Subcutaneous adipose tissue (tissue), 4 donors: Measurements from ENCODE around the gene SLC6A17. TPM values are rescaled to one million over a fixed set of nuclear protein-coding genes. Genes with fewer than 3 reads are reported as not detected.

ENCODE experiments used
- CTCF ChIP-seq: fragments of 450-650 bp; IDR thresholded peaks from one replicate; pipeline ENCODE4 v1.5.1; 2016; ENCODE audit warnings: low read depth, mild to moderate bottlenecking, control low read depth, antibody characterized with exemption, moderate library complexity
- total RNA-seq, 4 donors: library from RNA; depleted of rRNA; stranded (reverse); fragments of >200 nt; gene quantifications; one replicate each; pipeline ENCODE4 v1.1.0, GENCODE V29; 2016

Gene SLC6A17
- total RNA-seq, 4 donors from 2014 or later = under 0.01 TPM; not detected in 3

GRCh38 chr1:110123224-110123623, 27.1 kb upstream of the SLC6A17 start:
- no peak for TF ChIP-seq CTCF

- no peak for TF ChIP-seq CTCF
Observed at GRCh38 chr1:110125810-110126209, 24.5 kb upstream of the SLC6A17 start.

GRCh38 chr1:110130113-110130591, 20.1 kb upstream of the SLC6A17 start:
- no peak for TF ChIP-seq CTCF

- TF ChIP-seq CTCF = no peak
Observed at GRCh38 chr1:110130989-110131388, 19.3 kb upstream of the SLC6A17 start.

- TF ChIP-seq CTCF = no peak
Observed at GRCh38 chr1:110132682-110133081, 17.6 kb upstream of the SLC6A17 start.

DNA sequence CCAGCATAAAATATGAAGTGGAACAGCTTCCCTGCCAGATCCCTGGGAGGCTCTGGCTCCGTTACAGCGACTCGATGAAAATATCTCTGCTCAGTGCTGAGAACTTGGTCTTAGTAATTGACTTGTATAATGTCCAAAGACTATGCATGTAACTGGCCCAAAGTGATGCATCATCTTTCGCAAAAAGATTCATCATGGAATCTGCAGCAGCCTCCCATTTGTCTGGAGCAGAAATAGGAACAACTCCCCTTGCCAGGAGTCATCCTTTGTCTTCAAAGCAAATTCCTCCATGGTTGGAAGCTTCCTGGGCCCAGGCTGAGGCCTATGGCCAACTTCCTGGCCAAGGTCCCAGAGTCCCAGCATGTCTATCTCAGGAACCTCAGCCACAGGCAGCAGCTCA, 16.9 kb upstream of the SLC6A17 start:
- TF ChIP-seq CTCF = no peak

DNA sequence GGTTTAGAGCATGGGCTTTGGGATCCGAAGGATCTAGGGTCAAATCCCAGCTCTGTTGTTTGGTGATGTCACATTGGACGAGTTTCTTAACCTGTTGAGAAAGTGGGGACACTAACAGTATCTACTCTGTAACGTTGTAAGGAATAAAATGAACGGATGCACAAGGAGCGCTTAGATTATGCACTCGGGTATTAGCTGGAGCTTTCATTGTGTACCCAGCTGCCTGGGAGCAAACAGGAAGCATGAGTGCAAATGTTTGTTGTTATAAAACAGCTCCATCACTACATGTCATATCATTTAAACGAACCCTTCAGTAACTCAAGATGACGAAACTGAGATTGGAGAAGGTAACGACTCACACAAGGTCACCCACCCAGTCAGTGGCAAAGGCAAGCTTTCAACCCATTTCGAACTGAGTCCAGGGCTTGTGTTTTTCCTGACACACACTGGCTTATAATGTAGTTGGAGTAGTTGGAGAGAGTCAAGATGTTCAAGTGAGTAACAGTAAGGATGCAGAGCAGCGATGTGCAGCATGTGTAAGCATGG, 16.2 kb upstream of the SLC6A17 start:
- no peak for TF ChIP-seq CTCF
